GM12873 (cell line): Measurements from ENCODE around the gene CWF19L2.

Source experiments
- CTCF ChIP-seq: IDR thresholded peaks from 2 replicates; pipeline ENCODE4 v1.5.1; 2012; ENCODE audit warnings: low read depth, mild to moderate bottlenecking, moderate library complexity, low read length, control low read depth; ENCODE audit not compliant: insufficient read depth; ENCODE audit errors: missing control alignments

Gene CWF19L2

DNA sequence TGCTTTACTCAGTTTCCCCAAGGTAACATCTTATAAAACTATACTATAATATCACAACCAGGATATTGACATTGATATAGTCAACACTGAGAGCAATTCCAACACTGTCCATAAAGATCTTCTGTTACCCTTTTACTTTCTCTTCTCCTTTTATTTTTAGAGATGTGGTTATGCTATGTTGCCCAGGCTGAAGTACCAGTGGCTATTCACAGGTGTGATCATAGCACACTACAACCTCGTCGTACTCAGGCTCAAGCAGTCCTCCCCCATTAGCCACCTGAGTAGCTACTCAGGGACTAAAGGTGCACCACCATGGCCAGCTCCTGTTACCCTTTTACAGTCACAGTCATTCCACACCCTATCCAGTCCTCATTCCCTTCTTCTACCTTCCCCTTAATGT, 119.7 kb downstream of the CWF19L2 start:
- TF ChIP-seq CTCF = no peak

- no peak for TF ChIP-seq CTCF
These were observed 125.9 kb downstream of the CWF19L2 start for GRCh38 chr11:107331728-107332127.

GRCh38 chr11:107329164-107329563, 128.5 kb downstream of the CWF19L2 start:
- no peak for TF ChIP-seq CTCF

GRCh38 chr11:107316426-107316825, 141.2 kb downstream of the CWF19L2 start:
- TF ChIP-seq CTCF = no peak

- TF ChIP-seq CTCF = no peak
These were observed 149.6 kb downstream of the CWF19L2 start for GRCh38 chr11:107307991-107308390.

DNA sequence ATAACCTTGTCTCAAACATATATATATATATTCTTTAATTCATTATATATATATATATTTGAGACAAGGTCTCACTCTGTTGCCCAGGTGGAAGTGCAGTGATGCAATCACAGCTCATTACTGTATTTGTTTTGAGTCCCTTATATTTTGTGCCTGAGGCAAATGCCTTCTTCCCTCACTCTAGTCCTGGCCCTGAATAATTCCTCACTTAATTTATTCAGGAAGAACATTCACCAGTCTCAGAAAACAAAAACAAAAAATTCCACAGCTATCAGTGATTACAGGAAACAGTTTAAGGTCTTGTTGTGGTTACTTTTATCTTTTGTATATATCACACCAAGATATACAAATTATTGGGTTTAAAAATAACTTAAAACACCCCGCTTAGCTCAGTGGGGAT, 155.7 kb downstream of the CWF19L2 start:
- TF ChIP-seq CTCF = no peak

DNA sequence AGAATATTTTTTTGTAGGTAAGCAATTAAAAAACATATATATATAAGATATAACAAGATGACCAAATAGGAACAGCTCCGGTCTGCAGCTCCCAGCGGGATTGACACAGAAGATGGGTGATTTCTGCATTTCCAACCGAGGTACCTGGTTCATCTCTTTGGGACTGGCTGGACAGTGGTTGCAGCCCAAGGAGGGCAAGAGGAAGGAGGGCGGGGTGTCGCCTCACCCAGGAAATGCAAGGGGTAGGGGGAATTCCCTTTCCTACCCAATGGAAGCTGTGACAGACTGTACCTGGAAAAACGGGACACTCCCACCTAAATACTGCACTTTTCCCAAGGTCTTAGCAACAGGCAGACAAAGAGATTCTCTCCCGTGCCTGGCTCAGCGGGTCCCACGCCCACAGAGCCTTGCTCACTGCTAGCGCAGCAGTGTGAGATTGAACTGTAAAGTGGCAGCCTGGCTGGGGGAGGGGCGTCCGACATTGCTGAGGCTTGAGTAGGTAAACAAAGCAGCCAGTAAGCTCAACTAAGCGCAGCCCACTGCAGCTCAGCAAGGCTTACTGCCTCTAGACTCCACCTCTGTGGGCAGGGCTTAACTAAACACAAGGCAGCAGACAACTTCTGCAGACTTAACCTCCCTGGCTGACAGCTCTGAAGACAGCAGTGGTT, 163.8 kb downstream of the CWF19L2 start:
- no peak for TF ChIP-seq CTCF
